Glutamatergic neuron (in vitro differentiated cells): ENCODE data around the gene CDC25A. TPM values are rescaled to one million over a fixed set of nuclear protein-coding genes. Genes with fewer than 3 reads are reported as not detected.
"Not testable (repeated sequence)": the region's sequence is repeated elsewhere in the genome, so short reads cannot be mapped to it uniquely, and the experiment has no call there.

Experiments
- DNase-seq: peaks from one replicate; pipeline ENCODE4 v3.0.0; 2022
- H3K27ac Mint-ChIP-seq: one replicate; pipeline ENCODE4 v1.8.0; 2020; ENCODE audit warnings: mild to moderate bottlenecking, mixed read lengths, inconsistent platforms; ENCODE audit not compliant: unreplicated experiment
- H3K27me3 Mint-ChIP-seq: one replicate; pipeline ENCODE4 v1.8.0; 2020; ENCODE audit warnings: mild to moderate bottlenecking, moderate library complexity, mixed read lengths, inconsistent platforms; ENCODE audit not compliant: unreplicated experiment
- H3K36me3 Mint-ChIP-seq: one replicate; pipeline ENCODE4 v1.8.0; 2020; ENCODE audit warnings: mild to moderate bottlenecking, mixed read lengths, inconsistent platforms; ENCODE audit not compliant: unreplicated experiment
- H3K4me1 Mint-ChIP-seq: one replicate; pipeline ENCODE4 v1.8.0; 2020; ENCODE audit warnings: mild to moderate bottlenecking, low read depth, mixed read lengths, inconsistent platforms; ENCODE audit not compliant: unreplicated experiment
- H3K4me3 Mint-ChIP-seq: one replicate; pipeline ENCODE4 v1.8.0; 2020; ENCODE audit warnings: mild to moderate bottlenecking, mixed read lengths, inconsistent platforms; ENCODE audit not compliant: unreplicated experiment
- H3K9me3 Mint-ChIP-seq: one replicate; pipeline ENCODE4 v1.8.0; 2020; ENCODE audit warnings: mild to moderate bottlenecking, moderate library complexity, mixed read lengths, inconsistent platforms; ENCODE audit not compliant: unreplicated experiment
- CTCF ChIP-seq: fragments of 200-600 bp; sonication (generic); IDR thresholded peaks from one replicate; pipeline ENCODE4 v1.5.0; 2021; ENCODE audit not compliant: partially characterized antibody, unreplicated experiment
- total RNA-seq: library from RNA; stranded (reverse); fragmentation: NEBNext Ultra II Directional; extraction: Animal tissue kit (Norgen Biotek cat#: 25700); gene quantifications from one replicate; pipeline ENCODE4 v1.2.1, GENCODE V29; 2021; ENCODE audit not compliant: unreplicated experiment

CDC25A gene
- total RNA-seq, 1 donor from 2014 or later: 11.8 TPM

- Mint-ChIP-seq H3K27ac (no peak overlapping the region), H3K9me3 (peaks cover 5% of the 10 kb centered on the region), H3K36me3 (no peaks in the 10 kb centered on the region), H3K27me3 (peaks cover 8% of the 10 kb centered on the region), H3K4me1 (no peaks in the 10 kb centered on the region), H3K4me3 (no peak overlapping the region)
- no peak for DNase-seq
- no peak for TF ChIP-seq CTCF
These were observed 26.0 kb upstream of the CDC25A start for GRCh38 chr3:48214225-48214624.

GRCh38 chr3:48211776-48212175, 23.6 kb upstream of the CDC25A start:
- not testable (repeated sequence) for H3K27me3 Mint-ChIP-seq, H3K36me3 Mint-ChIP-seq, H3K27ac Mint-ChIP-seq, H3K9me3 Mint-ChIP-seq, DNase-seq, H3K4me1 Mint-ChIP-seq, H3K4me3 Mint-ChIP-seq

- H3K27ac Mint-ChIP-seq, H3K36me3 Mint-ChIP-seq, H3K27me3 Mint-ChIP-seq, DNase-seq, H3K9me3 Mint-ChIP-seq, H3K4me1 Mint-ChIP-seq, H3K4me3 Mint-ChIP-seq: not testable (repeated sequence)
These were observed 22.3 kb upstream of the CDC25A start for GRCh38 chr3:48210534-48210933.

- Mint-ChIP-seq H3K4me1 (no peaks in the 10 kb centered on the region), H3K27ac (no peak overlapping the region), H3K9me3 (peaks cover 5% of the 10 kb centered on the region), H3K4me3 (no peak overlapping the region), H3K27me3 (peaks cover 6% of the 10 kb centered on the region), H3K36me3 (no peaks in the 10 kb centered on the region)
- DNase-seq: no peak
- no peak for TF ChIP-seq CTCF
These were observed 21.2 kb upstream of the CDC25A start for GRCh38 chr3:48209445-48209844.

- H3K27ac Mint-ChIP-seq: no peak overlapping the region
- H3K4me1 Mint-ChIP-seq: no peaks in the 10 kb centered on the region
- H3K9me3 Mint-ChIP-seq: peaks cover 5% of the 10 kb centered on the region
- peaks cover 6% of the 10 kb centered on the region for H3K27me3 Mint-ChIP-seq
- DNase-seq: no peak
- no peaks in the 10 kb centered on the region for H3K36me3 Mint-ChIP-seq
- no peak for TF ChIP-seq CTCF
- no peak overlapping the region for H3K4me3 Mint-ChIP-seq
These were observed 19.9 kb upstream of the CDC25A start for GRCh38 chr3:48208076-48208475.

- Mint-ChIP-seq H3K4me3 (no peak overlapping the region), H3K27me3 (no peaks in the 10 kb centered on the region), H3K27ac (no peak overlapping the region), H3K36me3 (no peaks in the 10 kb centered on the region), H3K9me3 (no peaks in the 10 kb centered on the region), H3K4me1 (no peaks in the 10 kb centered on the region)
- DNase-seq: no peak
- no peak for TF ChIP-seq CTCF
These were observed 14.4 kb upstream of the CDC25A start for GRCh38 chr3:48202632-48203031.
